AML-193 (cell line): ENCODE measurements around the gene ZNF142.

Source experiments
- DNase-seq, 2 experiments: peaks; one replicate each; lab custom pipeline; 2025; lab: John Stamatoyannopoulos, UW

Gene ZNF142

GRCh38 chr2:218655751-218656150 is 3.7 kb downstream of the ZNF142 start:
- no peak for DNase-seq

GRCh38 chr2:218648787-218649100 is 10.7 kb downstream of the ZNF142 start:
- DNase-seq = no peak

- DNase-seq = peak; percentile 49 to 51
Observed at GRCh38 chr2:218648088-218648786, 11.2 kb downstream of the ZNF142 start.

- DNase-seq = no peak
Observed at GRCh38 chr2:218645126-218645525, 14.3 kb downstream of the ZNF142 start.

- DNase-seq = no peak
Observed at GRCh38 chr2:218644721-218645120, 14.7 kb downstream of the ZNF142 start.

GRCh38 chr2:218643751-218644310 is 15.6 kb downstream of the ZNF142 start:
- no peak for DNase-seq

GRCh38 chr2:218642786-218643185 is 16.6 kb downstream of the ZNF142 start:
- no peak for DNase-seq

- DNase-seq = no peak
Observed at GRCh38 chr2:218642121-218642656, 17.2 kb downstream of the ZNF142 start.

- DNase-seq = no peak
Observed at GRCh38 chr2:218638372-218638771, 21.1 kb downstream of the ZNF142 start.

GRCh38 chr2:218635719-218636118 is 23.7 kb downstream of the ZNF142 start:
- no peak for DNase-seq

GRCh38 chr2:218631837-218632236 is 27.6 kb downstream of the ZNF142 start:
- no peak for DNase-seq

GRCh38 chr2:218627939-218628338 is 31.5 kb downstream of the ZNF142 start:
- DNase-seq = no peak

GRCh38 chr2:218626369-218626768 is 33.1 kb downstream of the ZNF142 start:
- no peak for DNase-seq

- DNase-seq = no peak
Observed at GRCh38 chr2:218623366-218623705, 36.1 kb downstream of the ZNF142 start.

- DNase-seq = no peak
Observed at GRCh38 chr2:218622606-218623365, 36.6 kb downstream of the ZNF142 start.

GRCh38 chr2:218621007-218621406 is 38.4 kb downstream of the ZNF142 start:
- DNase-seq = no peak

GRCh38 chr2:218618102-218618860 is 41.1 kb downstream of the ZNF142 start:
- DNase-seq = no peak

GRCh38 chr2:218615868-218616315 is 43.5 kb downstream of the ZNF142 start:
- no peak for DNase-seq

- no peak for DNase-seq
Observed at GRCh38 chr2:218607436-218608115, 51.8 kb downstream of the ZNF142 start, which contains the start of gene PLCD4. Gene PLCD4, plus strand, starts transcription at chr2:218607899. Its CDS starts 7,841 bp downstream, at chr2:218615740.

- DNase-seq = no peak
Observed at GRCh38 chr2:218605432-218605831, 54.0 kb downstream of the ZNF142 start.
